CD14-positive monocyte (primary cell): ENCODE measurements around the gene A4GNT. TPM values are rescaled to one million over a fixed set of nuclear protein-coding genes. Genes with fewer than 3 reads are reported as not detected.

Source experiments
- DNase-seq, 3 donors: peaks; one replicate each; pipeline ENCODE4 v3.0.0-alpha.2; 2011 to 2022
- H2AFZ ChIP-seq: 2 replicates; pipeline ENCODE4 v1.6.0; 2012; ENCODE audit warnings: mild to moderate bottlenecking, low read depth, low read length, inconsistent platforms; ENCODE audit not compliant: insufficient read depth, poor library complexity, severe bottlenecking
- H3K27ac ChIP-seq, 2 donors: 1 replicate in 1 of 2; 2 replicates in 1 of 2; pipeline ENCODE4 v1.5.1; 2012 to 2013; ENCODE audit warnings: low read length in 2 of 2, control low read depth in 1 of 2, inconsistent platforms in 1 of 2, low read depth in 1 of 2, mild to moderate bottlenecking in 1 of 2
- H3K27me3 ChIP-seq, 2 donors: one replicate each; pipeline versions ENCODE4 v1.6.0 to v1.6.1; 2011 to 2013; ENCODE audit warnings: low read length in 2 of 2; ENCODE audit not compliant: control insufficient read depth in 2 of 2, insufficient read depth in 2 of 2
- H3K36me3 ChIP-seq, 2 donors: replicated peaks in 1 of 2; 1 replicate in 1 of 2; 2 replicates in 1 of 2; pipeline versions ENCODE4 v1.5.1 to v1.6.1; 2012 to 2013; ENCODE audit warnings: low read length in 2 of 2, control low read depth in 1 of 2, inconsistent platforms in 1 of 2, mild to moderate bottlenecking in 1 of 2; ENCODE audit not compliant: insufficient read depth in 2 of 2, control insufficient read depth in 1 of 2
- H3K4me1 ChIP-seq, 2 donors: 1 replicate in 1 of 2; 2 replicates in 1 of 2; pipeline versions ENCODE4 v1.5.1 to v1.6.1; 2012 to 2013; ENCODE audit warnings: low read length in 2 of 2, control low read depth in 1 of 2, inconsistent platforms in 1 of 2, mild to moderate bottlenecking in 1 of 2, moderate library complexity in 1 of 2; ENCODE audit not compliant: insufficient read depth in 2 of 2, control insufficient read depth in 1 of 2
- H3K4me2 ChIP-seq: replicated peaks from 2 replicates; pipeline ENCODE3; 2012; ENCODE audit warnings: low read length, moderate library complexity, mild to moderate bottlenecking; ENCODE audit not compliant: poor library complexity, severe bottlenecking; ENCODE audit errors: extremely low read depth
- H3K4me3 ChIP-seq, 3 experiments: fragments of 200-600 bp in 1 of 3; sonication (generic) in 1 of 3; replicated peaks in 1 of 3; 1 replicate in 2 of 3; 2 replicates in 1 of 3; pipeline ENCODE4 v1.5.1; 2011 to 2013; ENCODE audit warnings: low read length in 3 of 3, mild to moderate bottlenecking in 3 of 3, control low read depth in 2 of 3, low read depth in 2 of 3, inconsistent platforms in 1 of 3, moderate library complexity in 1 of 3
- H3K79me2 ChIP-seq: 2 replicates; pipeline ENCODE4 v1.6.0; 2012; ENCODE audit warnings: mild to moderate bottlenecking, control low read depth, inconsistent platforms, low read length, moderate library complexity; ENCODE audit not compliant: insufficient read depth
- H3K9ac ChIP-seq: 2 replicates; pipeline ENCODE4 v1.6.0; 2017; ENCODE audit warnings: low read length, mild to moderate bottlenecking; ENCODE audit not compliant: insufficient read depth, poor library complexity, severe bottlenecking
- H3K9me3 ChIP-seq, 2 donors: replicated peaks in 1 of 2; 1 replicate in 1 of 2; 2 replicates in 1 of 2; pipeline versions ENCODE4 v1.5.1 to v1.6.1; 2012 to 2013; ENCODE audit warnings: low read length in 2 of 2, control low read depth in 1 of 2; ENCODE audit not compliant: control insufficient read depth in 1 of 2, insufficient read depth in 1 of 2
- H4K20me1 ChIP-seq: 2 replicates; pipeline ENCODE4 v1.6.0; 2012; ENCODE audit warnings: mild to moderate bottlenecking, low read length, control low read depth, moderate library complexity; ENCODE audit not compliant: insufficient read depth
- H3K27ac Mint-ChIP-seq, 7 donors: one replicate each; pipeline ENCODE4 v1.8.0; 2020; ENCODE audit warnings: mild to moderate bottlenecking in 7 of 7, mixed read lengths in 7 of 7, moderate library complexity in 6 of 7, inconsistent platforms in 2 of 7
- H3K27me3 Mint-ChIP-seq, 3 donors: one replicate each; pipeline ENCODE4 v1.8.0; 2021 to 2022; ENCODE audit warnings: low read depth in 3 of 3, mild to moderate bottlenecking in 3 of 3, mixed read lengths in 3 of 3, moderate library complexity in 3 of 3, inconsistent platforms in 1 of 3
- H3K36me3 Mint-ChIP-seq, 2 donors: one replicate each; pipeline ENCODE4 v1.8.0; 2020; ENCODE audit warnings: mixed read lengths in 2 of 2, inconsistent platforms in 1 of 2, mild to moderate bottlenecking in 1 of 2
- H3K4me1 Mint-ChIP-seq: one replicate; pipeline ENCODE4 v1.8.0; 2020; ENCODE audit warnings: mild to moderate bottlenecking, mixed read lengths
- H3K4me3 Mint-ChIP-seq, 2 donors: one replicate each; pipeline ENCODE4 v1.8.0; 2020; ENCODE audit warnings: mild to moderate bottlenecking in 2 of 2, mixed read lengths in 2 of 2, moderate library complexity in 1 of 2
- H3K9me3 Mint-ChIP-seq, 7 donors: one replicate each; pipeline ENCODE4 v1.8.0; 2020 to 2022; ENCODE audit warnings: mixed read lengths in 7 of 7, mild to moderate bottlenecking in 6 of 7, moderate library complexity in 6 of 7, inconsistent platforms in 2 of 7
- CTCF ChIP-seq: fragments of 200-600 bp; IDR thresholded peaks from one replicate; pipeline ENCODE4 v1.8.0; 2022; ENCODE audit warnings: antibody characterized with exemption, mild to moderate bottlenecking
- WGBS: methylation state at CpG from one replicate; pipeline ENCODE4 v1.1.5; 2013; ENCODE audit warnings: missing lambda C conversion rate; ENCODE audit not compliant: insufficient coverage; 5-methylcytosine and 5-hydroxymethylcytosine counted together
- intact Hi-C, 2 donors: fragments of 100-400 bp; cut with micrococcal nuclease; formaldehyde crosslinking; loops; one replicate each; pipeline versions ENCODE4 v1.15.0 to v1.15.1; 2023
- polyA plus RNA-seq, 3 donors: library from polyadenylated mRNA; depleted of rRNA in 1 of 3; unstranded in 2 of 3; stranded (reverse) in 1 of 3; fragments of 300-500 nt in 2 of 3; fragments of >200 nt in 1 of 3; fragmentation: Illumina TruSeq in 2 of 3; gene quantifications; 1 replicate in 2 of 3; 2 replicates in 1 of 3; pipeline ENCODE4 v1.2.3, GENCODE V29; 2012 to 2021

The A4GNT gene
- polyA plus RNA-seq, 3 donors, result not detected

DNA sequence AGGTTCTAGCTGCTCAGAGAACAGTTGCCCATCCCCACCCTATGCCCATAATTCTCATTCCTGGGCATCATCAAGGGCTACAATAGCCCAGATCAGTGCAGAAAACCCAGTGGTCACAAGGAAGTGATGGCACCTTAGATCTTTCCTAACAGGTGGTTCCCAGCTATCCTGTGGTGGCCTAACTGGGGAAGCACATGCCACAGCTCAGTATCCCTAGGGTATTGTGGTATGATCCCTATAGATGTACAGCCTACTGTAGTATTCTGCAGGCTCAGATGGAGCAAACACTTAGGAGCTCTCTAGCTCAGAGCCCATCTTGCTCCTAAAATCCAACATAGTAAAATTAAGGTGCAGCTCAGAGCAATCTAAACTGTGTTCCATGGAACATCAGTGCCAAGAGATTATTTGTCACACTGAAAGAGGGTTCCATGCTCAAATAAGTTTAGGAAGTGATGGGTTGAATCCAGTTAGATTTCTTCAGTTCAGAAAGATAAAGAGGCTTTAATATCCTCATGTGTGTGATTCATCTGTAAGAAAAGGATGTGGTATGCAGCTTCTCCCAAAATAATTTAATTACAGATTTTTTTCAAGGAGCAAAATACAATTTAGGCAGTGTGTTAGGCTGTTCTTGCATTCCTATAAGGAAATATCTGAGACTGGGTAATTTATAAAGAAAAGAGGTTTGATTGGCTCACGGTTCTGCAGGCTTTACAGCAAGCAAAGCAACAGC, 4.4 kb downstream of the A4GNT start:
- 100% methylated on average over 1 of the region's 1 CpG for WGBS
- no peak overlapping the region for H3K4me3 Mint-ChIP-seq
- intact Hi-C loops, result no loop called here

More for the DNA sequence above, 4.4 kb downstream of the A4GNT start:
- Histone ChIP-seq H3K36me3 (no peaks in the 10 kb centered on the region), H3K4me1 (peaks cover 30 to 32% of the 10 kb centered on the region in 2 donors), H2AFZ (no peak overlapping the region), H3K27ac (no peak overlapping the region), H3K9ac (no peak overlapping the region), H4K20me1 (no peaks in the 10 kb centered on the region), H3K79me2 (no peaks in the 10 kb centered on the region), H3K4me3 (no peak overlapping the region), H3K9me3 (peaks cover 2 to 3% of the 10 kb centered on the region in 2 donors), H3K27me3 (no peaks in the 10 kb centered on the region), H3K4me2 (no peak overlapping the region)
- H3K36me3 Mint-ChIP-seq, result peaks cover 0 to 2% of the 10 kb centered on the region in 2 donors
- H3K4me1 Mint-ChIP-seq, result peaks cover 27% of the 10 kb centered on the region
- no peak for TF ChIP-seq CTCF
- H3K27ac Mint-ChIP-seq, result no peak overlapping the region
- no peak for DNase-seq
- peaks cover 0 to 1% (median 0%) of the 10 kb centered on the region in 3 donors for H3K27me3 Mint-ChIP-seq
- peaks cover 0 to 2% (median 0%) of the 10 kb centered on the region in 7 donors for H3K9me3 Mint-ChIP-seq
